NT2/D1 (cell line): ENCODE data around the gene SUSD2.

Experiments
- DNase-seq: peaks from one replicate; pipeline ENCODE4 v3.0.0-alpha.2; 2011; ENCODE audit warnings: low read depth, low spot score
- H3K27me3 ChIP-seq: 2 replicates; pipeline ENCODE4 v1.6.0; 2011; ENCODE audit warnings: mild to moderate bottlenecking; ENCODE audit not compliant: insufficient read length, insufficient read depth
- H3K36me3 ChIP-seq: 2 replicates; pipeline ENCODE4 v1.6.1; 2011; ENCODE audit warnings: mild to moderate bottlenecking, low read length, mixed read lengths; ENCODE audit not compliant: insufficient read depth, insufficient read length
- H3K4me1 ChIP-seq: 2 replicates; pipeline ENCODE4 v1.5.1; 2011; ENCODE audit not compliant: insufficient read depth, insufficient read length
- H3K4me3 ChIP-seq: 2 replicates; pipeline ENCODE4 v1.5.1; 2011; ENCODE audit warnings: low read depth; ENCODE audit not compliant: insufficient read length
- H3K9ac ChIP-seq: 2 replicates; pipeline ENCODE4 v1.6.0; 2011; ENCODE audit warnings: low read depth; ENCODE audit not compliant: insufficient read length
- H3K9me3 ChIP-seq: 2 replicates; pipeline ENCODE4 v1.5.1; 2011; ENCODE audit warnings: mild to moderate bottlenecking, low read length; ENCODE audit not compliant: insufficient read depth
- SUZ12 ChIP-seq: IDR thresholded peaks from 2 replicates; pipeline ENCODE4 v1.6.1; 2011; ENCODE audit not compliant: insufficient read length, insufficient read depth; ENCODE audit errors: extremely low read depth
- YY1 ChIP-seq: IDR thresholded peaks from 2 replicates; pipeline ENCODE4 v1.6.1; 2011; ENCODE audit not compliant: insufficient read length, insufficient read depth
- ZNF274 ChIP-seq: IDR thresholded peaks from 2 replicates; pipeline ENCODE4 v1.6.1; 2011; ENCODE audit warnings: mild to moderate bottlenecking, low read depth, low read length

Gene SUSD2

GRCh38 chr22:24161909-24162308, 19.4 kb upstream of the SUSD2 start:
- no peaks in the 10 kb centered on the region for H3K9me3 ChIP-seq
- TF ChIP-seq YY1: no peak
- no peak for TF ChIP-seq ZNF274
- TF ChIP-seq SUZ12: no peak
- no peak overlapping the region for H3K4me3 ChIP-seq
- H3K9ac ChIP-seq: no peak overlapping the region
- peaks cover 14% of the 10 kb centered on the region for H3K4me1 ChIP-seq
- H3K27me3 ChIP-seq: no peaks in the 10 kb centered on the region
- H3K36me3 ChIP-seq: peaks cover 46% of the 10 kb centered on the region
- DNase-seq: no peak

GRCh38 chr22:24162436-24162835, 18.9 kb upstream of the SUSD2 start:
- peaks cover 11% of the 10 kb centered on the region for H3K4me1 ChIP-seq
- DNase-seq: no peak
- no peaks in the 10 kb centered on the region for H3K27me3 ChIP-seq
- H3K9ac ChIP-seq: no peak overlapping the region
- no peak overlapping the region for H3K4me3 ChIP-seq
- TF ChIP-seq YY1 (no peak), SUZ12 (no peak), ZNF274 (no peak)
- H3K36me3 ChIP-seq: peaks cover 50% of the 10 kb centered on the region
- no peaks in the 10 kb centered on the region for H3K9me3 ChIP-seq

- peaks cover 5% of the 10 kb centered on the region for H3K4me1 ChIP-seq
- no peak overlapping the region for H3K9ac ChIP-seq
- DNase-seq: no peak
- no peaks in the 10 kb centered on the region for H3K9me3 ChIP-seq
- no peaks in the 10 kb centered on the region for H3K27me3 ChIP-seq
- TF ChIP-seq ZNF274 (no peak), SUZ12 (no peak), YY1 (no peak)
- H3K36me3 ChIP-seq: peaks cover 63% of the 10 kb centered on the region
- H3K4me3 ChIP-seq: no peak overlapping the region
Measured at GRCh38 chr22:24164243-24164642, 17.0 kb upstream of the SUSD2 start.

- no peak overlapping the region for H3K9ac ChIP-seq
Measured at GRCh38 chr22:24164940-24165339, 16.3 kb upstream of the SUSD2 start.

GRCh38 chr22:24165673-24166072, 15.6 kb upstream of the SUSD2 start:
- DNase-seq: no peak
- Histone ChIP-seq H3K9ac (no peak overlapping the region), H3K4me1 (peaks cover 5% of the 10 kb centered on the region), H3K27me3 (no peaks in the 10 kb centered on the region), H3K9me3 (no peaks in the 10 kb centered on the region), H3K36me3 (peaks cover 67% of the 10 kb centered on the region), H3K4me3 (no peak overlapping the region)
- no peak for TF ChIP-seq SUZ12
- TF ChIP-seq YY1: no peak
- no peak for TF ChIP-seq ZNF274

More at GRCh38 chr22:24164940-24165339, 16.3 kb upstream of the SUSD2 start:
- peaks cover 5% of the 10 kb centered on the region for H3K4me1 ChIP-seq
- H3K36me3 ChIP-seq: peaks cover 69% of the 10 kb centered on the region
- H3K9me3 ChIP-seq: no peaks in the 10 kb centered on the region
- H3K27me3 ChIP-seq: no peaks in the 10 kb centered on the region
- no peak for TF ChIP-seq SUZ12
- TF ChIP-seq ZNF274: no peak
- TF ChIP-seq YY1: no peak
- no peak for DNase-seq
- no peak overlapping the region for H3K4me3 ChIP-seq

- TF ChIP-seq SUZ12 (no peak), YY1 (no peak), ZNF274 (no peak)
- no peaks in the 10 kb centered on the region for H3K4me1 ChIP-seq
- no peak overlapping the region for H3K4me3 ChIP-seq
- H3K27me3 ChIP-seq: no peaks in the 10 kb centered on the region
- H3K9me3 ChIP-seq: no peaks in the 10 kb centered on the region
- peaks cover 78% of the 10 kb centered on the region for H3K36me3 ChIP-seq
- no peak overlapping the region for H3K9ac ChIP-seq
- no peak for DNase-seq
Measured at GRCh38 chr22:24166811-24167210, 14.5 kb upstream of the SUSD2 start.

- Histone ChIP-seq H3K9me3 (no peaks in the 10 kb centered on the region), H3K4me3 (no peak overlapping the region), H3K4me1 (no peaks in the 10 kb centered on the region), H3K27me3 (no peaks in the 10 kb centered on the region), H3K9ac (no peak overlapping the region), H3K36me3 (peaks cover 84% of the 10 kb centered on the region)
- TF ChIP-seq YY1 (no peak), SUZ12 (no peak), ZNF274 (no peak)
- no peak for DNase-seq
Measured at GRCh38 chr22:24169439-24170058, 11.7 kb upstream of the SUSD2 start.
